ENCODE measurements around the gene PIGP. TPM values are rescaled to one million over a fixed set of nuclear protein-coding genes. Genes with fewer than 3 reads are reported as not detected.

Gene PIGP
- total and polyA plus RNA-seq, 2 of the 8 experiments (the other 6 are each of a cell fraction or from before 2014, with no cell fraction given) = 11.3 to 18.0 TPM

- ChIA-PET POLR2A (ENCODE audit: partially characterized antibody) (no interaction called here), CTCF (ENCODE audit: partially characterized antibody) (interaction anchor here (1.7 kb wide), 1 partner anchor 22 kb away, joined by 4 read pairs; no protein-coding TSS in a partner anchor)
- Histone ChIP-seq H4K91ac (replicated peaks; ENCODE audit: insufficient read length, low read length) (no peak overlapping the region), H3K36me3 (ENCODE audit: control insufficient read depth in 2 of 4, insufficient read depth in 4 of 4, low read length in 3 of 4) (no peaks in the 10 kb centered on the region), H2BK5ac (ENCODE audit: low read depth, low read length) (no peak overlapping the region), H3K14ac (ENCODE audit: insufficient read length) (no peak overlapping the region), H4K5ac (ENCODE audit: insufficient read length, low read depth, low read length) (no peak overlapping the region), H3K27ac (ENCODE audit: low read depth, low read length) (no peak overlapping the region), H2BK20ac (ENCODE audit: low read length) (no peak overlapping the region), H3K23ac (ENCODE audit: insufficient read length) (no peak overlapping the region), H3K79me1 (ENCODE audit: low read depth, low read length) (no peaks in the 10 kb centered on the region), H3K27me3 (replicated peaks in 1 of 4; ENCODE audit: control insufficient read depth in 3 of 4, extremely low read depth in 1 of 4, insufficient read depth in 3 of 4, low read length in 3 of 4) (peaks cover 0 to 2% (median under 1%) of the 10 kb centered on the region in 4 experiments; a peak in 1 of 7 replicates), H3K9ac (replicated peaks in 1 of 4; ENCODE audit: extremely low read depth in 1 of 4, low read depth in 3 of 4, low read length in 3 of 4) (no peak overlapping the region), H4K20me1 (replicated peaks in 1 of 2; ENCODE audit: control insufficient read depth in 1 of 2, insufficient read depth in 2 of 2, low read length in 2 of 2) (no peaks in the 10 kb centered on the region), H2BK120ac (replicated peaks; ENCODE audit: low read depth, low read length) (no peak overlapping the region), H3K9me3 (ENCODE audit: insufficient read depth in 2 of 2, low read depth in 1 of 2, low read length in 1 of 2) (no peaks in the 10 kb centered on the region), H2BK15ac (ENCODE audit: low read length) (no peak overlapping the region), H2BK12ac (ENCODE audit: low read depth, low read length) (no peak overlapping the region), H4K8ac (ENCODE audit: extremely low read depth, insufficient read depth, low read length) (no peak overlapping the region), H3K79me2 (ENCODE audit: control insufficient read depth in 1 of 2, insufficient read depth in 2 of 2, low read length in 2 of 2) (no peaks in the 10 kb centered on the region), H3K4me2 (ENCODE audit: insufficient read depth in 1 of 2, low read depth in 2 of 2, low read length in 2 of 2) (no peak overlapping the region), H3K4me3 (ENCODE audit: extremely low read depth in 1 of 4, insufficient read depth in 2 of 4, low read depth in 3 of 4, low read length in 4 of 4) (no peak overlapping the region), H3K4ac (replicated peaks; ENCODE audit: insufficient read length, low read depth, low read length) (no peak overlapping the region), H3K4me1 (replicated peaks in 1 of 4; ENCODE audit: control insufficient read depth in 3 of 4, insufficient read depth in 4 of 4, low read length in 3 of 4) (no peaks in the 10 kb centered on the region), H3K56ac (replicated peaks; ENCODE audit: insufficient read length, low read depth, low read length) (no peak overlapping the region), H3K18ac (ENCODE audit: extremely low read depth, low read length) (no peak overlapping the region), H2AK5ac (ENCODE audit: low read depth, low read length) (no peak overlapping the region), H3K23me2 (ENCODE audit: low read depth, low read length) (peaks cover 1% of the 10 kb centered on the region; the same call in 1 of the 2 replicates), H2AFZ (ENCODE audit: low read length) (no peak overlapping the region)
- 90% methylated on average over 5 of the region's 5 CpGs; no CpG with 5 or more reads in 1 of the 2 experiments for WGBS, 2 experiments (ENCODE audit: extremely low coverage in 1 of 2, insufficient coverage in 1 of 2, insufficient read length in 1 of 2, insufficient replicate concordance in 2 of 2, low coverage in 1 of 2, low lambda C conversion rate in 2 of 2, missing lambda C conversion rate in 1 of 2)
- DNase-seq (ENCODE audit: low read depth in 1 of 2, low spot score in 2 of 2) = no peak
- TF ChIP-seq MAFK (IDR thresholded peaks at IDR 0.05; ENCODE audit: low read depth, low read length) (no peak), KDM5A (IDR thresholded peaks at IDR 0.05; ENCODE audit: low read length) (no peak)
- FAIRE-seq = no peak
These were observed 40.6 kb downstream of the PIGP start for GRCh38 chr21:37032293-37032692.

Data from H1 (cell line).